HG02981 (cell line): ENCODE results near the gene ERCC2.

ENCODE experiments used
- ATAC-seq: cut with Tn5 transposase; IDR thresholded peaks from one replicate; pipeline ENCODE4 v1.9.1; 2021; ENCODE audit warnings: mild to moderate bottlenecking, moderate library complexity; ENCODE audit not compliant: unreplicated experiment

ERCC2 gene

GRCh38 chr19:45306518-45307027 is 63.8 kb downstream of the ERCC2 start:
- no peak for ATAC-seq

GRCh38 chr19:45306040-45306439 is 64.3 kb downstream of the ERCC2 start:
- ATAC-seq, result no peak

DNA sequence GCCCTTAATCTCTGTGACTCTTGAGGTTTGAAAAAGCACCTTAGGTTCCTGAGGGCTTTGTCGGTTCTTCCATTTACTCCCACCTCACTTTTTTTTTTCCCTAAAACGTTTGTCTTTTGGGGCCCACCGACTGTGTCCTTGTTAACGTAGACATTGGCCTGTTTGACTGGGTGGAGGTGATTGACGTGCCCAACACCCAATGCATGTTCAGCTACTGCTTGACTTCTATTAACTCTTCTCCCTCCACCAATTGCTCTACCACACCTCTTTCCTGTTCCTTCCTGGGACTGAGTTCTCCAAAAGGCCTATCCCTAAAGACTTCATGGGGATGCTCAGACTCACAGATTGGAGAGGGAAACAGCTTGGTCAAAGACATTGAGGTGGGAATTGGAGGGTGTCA is 65.0 kb downstream of the ERCC2 start:
- ATAC-seq, result no peak

DNA sequence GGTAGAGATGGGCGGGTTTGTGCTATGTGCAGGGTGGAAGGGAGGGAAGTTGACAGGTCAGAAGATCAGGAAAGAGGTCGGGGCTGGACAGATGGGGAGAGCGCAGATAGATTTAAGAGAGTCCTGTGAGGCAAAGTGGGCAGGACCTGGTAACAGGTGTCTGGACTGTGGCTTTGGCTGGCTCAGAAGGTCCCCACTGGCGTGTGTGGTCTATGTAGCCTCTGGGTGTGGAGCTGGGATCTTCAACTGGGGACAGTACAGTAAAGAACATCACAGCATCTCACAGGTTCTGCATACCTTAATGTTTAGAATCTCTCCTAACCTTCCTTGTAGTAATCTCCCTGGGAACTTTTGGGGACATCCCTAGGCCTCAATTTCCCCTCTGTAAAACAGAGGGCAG is 65.4 kb downstream of the ERCC2 start:
- ATAC-seq, result no peak

DNA sequence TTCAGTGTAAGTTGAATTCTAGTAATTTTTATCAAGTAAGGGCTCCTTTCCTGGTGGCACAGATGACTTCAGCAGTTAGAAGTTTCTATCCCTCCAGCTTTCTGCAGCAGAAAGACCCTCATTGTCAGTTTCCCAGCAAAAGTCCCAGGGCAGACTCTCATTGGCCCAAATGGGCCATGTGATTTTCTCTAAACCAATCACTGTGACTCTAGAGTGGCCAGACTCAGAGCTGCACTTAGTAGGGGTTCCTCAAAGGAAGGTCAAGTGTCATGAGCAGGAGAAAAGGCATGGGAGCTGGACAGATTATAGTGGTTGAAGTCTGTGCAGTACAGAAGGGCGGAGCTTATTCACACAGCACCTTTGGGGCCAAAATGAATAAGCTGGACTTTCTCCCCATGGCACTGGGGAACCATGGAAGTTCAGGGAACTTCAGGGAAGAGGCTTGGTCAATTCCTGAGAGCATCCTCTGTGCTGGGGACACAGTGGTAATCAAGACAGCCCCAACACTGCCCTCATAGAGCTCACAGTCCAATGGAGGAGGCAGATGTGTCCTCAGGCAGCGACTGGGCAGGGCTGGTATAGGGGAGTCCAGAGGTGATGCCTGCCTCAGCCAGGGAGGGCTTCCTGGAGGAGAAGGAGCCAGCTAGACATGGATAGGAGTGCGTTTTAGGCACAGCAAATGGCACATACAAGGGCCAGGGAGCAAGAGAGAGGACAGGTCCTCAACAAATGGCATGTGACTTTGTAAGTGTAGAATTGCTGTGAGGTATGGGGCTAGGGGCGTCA is 66.0 kb downstream of the ERCC2 start:
- no peak for ATAC-seq

DNA sequence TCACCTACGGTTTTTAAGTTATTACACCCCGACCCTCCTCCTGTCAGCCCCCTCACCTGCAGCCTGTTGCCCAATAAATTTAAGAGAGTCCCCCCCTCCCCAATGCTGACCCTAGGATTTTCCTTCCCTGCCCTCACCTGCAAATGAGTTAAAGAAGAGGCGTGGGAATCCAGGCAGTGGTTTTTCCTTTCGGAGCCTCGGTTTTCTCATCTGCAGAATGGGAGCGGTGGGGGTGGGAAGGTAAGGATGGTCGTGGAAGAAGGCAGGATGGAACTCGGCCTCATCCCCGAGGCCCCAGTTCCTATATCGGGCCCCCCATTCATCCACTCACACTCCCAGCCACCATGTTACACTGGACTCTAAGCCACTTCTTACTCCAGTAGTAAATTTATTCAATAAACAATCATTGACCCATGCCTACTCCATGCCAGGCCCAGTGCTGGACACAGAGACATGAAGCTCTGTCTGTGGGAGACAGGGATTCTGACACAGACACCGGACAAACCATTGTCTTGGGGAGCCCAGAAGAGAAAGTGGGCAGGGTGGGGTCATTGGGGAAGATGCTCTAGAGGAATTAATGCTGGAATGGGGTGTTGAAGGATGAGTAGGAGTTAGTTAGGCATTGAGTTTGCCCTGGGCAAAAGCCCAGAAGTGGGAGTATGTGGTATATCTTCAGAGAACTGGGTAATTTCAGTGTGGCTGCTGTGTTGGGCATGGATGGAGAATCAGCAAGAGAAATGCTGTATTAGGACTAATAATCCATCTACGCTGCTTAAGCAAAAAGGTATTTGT is 66.9 kb downstream of the ERCC2 start:
- no peak for ATAC-seq

DNA sequence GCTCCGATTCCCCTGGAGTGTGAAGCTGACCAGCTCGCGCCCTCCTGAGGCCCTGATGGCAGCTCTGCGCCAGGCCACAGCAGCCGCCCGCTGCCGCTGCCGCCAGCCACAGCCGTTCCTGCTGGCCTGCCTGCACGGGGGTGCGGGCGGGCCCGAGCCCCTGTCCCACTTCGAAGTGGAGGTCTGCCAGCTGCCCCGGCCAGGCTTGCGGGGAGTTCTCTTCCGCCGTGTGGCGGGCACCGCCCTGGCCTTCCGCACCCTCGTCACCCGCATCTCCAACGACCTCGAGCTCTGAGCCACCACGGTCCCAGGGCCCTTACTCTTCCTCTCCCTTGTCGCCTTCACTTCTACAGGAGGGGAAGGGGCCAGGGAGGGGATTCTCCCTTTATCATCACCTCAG is 68.0 kb downstream of the ERCC2 start:
- no peak for ATAC-seq
